ENCODE data around the gene ZNF687. TPM values are rescaled to one million over a fixed set of nuclear protein-coding genes. Genes with fewer than 3 reads are reported as not detected.

ZNF687 gene
- total RNA-seq, 1 donor from 2014 or later = 9.0 TPM

GRCh38 chr1:151286619-151287340 lies 4.7 kb downstream of the ZNF687 start:
- H3K36me3 ChIP-seq (ENCODE audit: control insufficient read depth, insufficient read depth, low read length) = peaks cover 40% of the 10 kb centered on the region
- TF ChIP-seq CTCF (IDR thresholded peaks at IDR 0.05; ENCODE audit: insufficient read depth, low read length, severe bottlenecking) = no peak
- DNase-seq (ENCODE audit: low read depth) = no peak
- no peak for FAIRE-seq
- no peaks in the 10 kb centered on the region for H3K27me3 ChIP-seq (ENCODE audit: control insufficient read depth, insufficient read depth, low read length)
- H3K4me3 ChIP-seq (ENCODE audit: low read depth, low read length) = no peak overlapping the region

GRCh38 chr1:151287341-151287699 lies 5.2 kb downstream of the ZNF687 start:
- H3K36me3 ChIP-seq (ENCODE audit: control insufficient read depth, insufficient read depth, low read length) = peaks cover 40% of the 10 kb centered on the region
- no peak for TF ChIP-seq CTCF (IDR thresholded peaks at IDR 0.05; ENCODE audit: insufficient read depth, low read length, severe bottlenecking)

GRCh38 chr1:151287767-151288500 lies 5.8 kb downstream of the ZNF687 start:
- no peak for FAIRE-seq
- TF ChIP-seq CTCF (IDR thresholded peaks at IDR 0.05; ENCODE audit: insufficient read depth, low read length, severe bottlenecking) = no peak
- Histone ChIP-seq H3K4me3 (ENCODE audit: low read depth, low read length) (no peak overlapping the region), H3K36me3 (ENCODE audit: control insufficient read depth, insufficient read depth, low read length) (peaks cover 46% of the 10 kb centered on the region), H3K27me3 (ENCODE audit: control insufficient read depth, insufficient read depth, low read length) (no peaks in the 10 kb centered on the region)
- no peak for DNase-seq (ENCODE audit: low read depth)

More at GRCh38 chr1:151287341-151287699, 5.2 kb downstream of the ZNF687 start:
- peak; percentile 28 for FAIRE-seq
- no peak overlapping the region for H3K4me3 ChIP-seq (ENCODE audit: low read depth, low read length)
- no peaks in the 10 kb centered on the region for H3K27me3 ChIP-seq (ENCODE audit: control insufficient read depth, insufficient read depth, low read length)
- no peak for DNase-seq (ENCODE audit: low read depth)

GRCh38 chr1:151288502-151288901 lies 6.4 kb downstream of the ZNF687 start:
- TF ChIP-seq CTCF (IDR thresholded peaks at IDR 0.05; ENCODE audit: insufficient read depth, low read length, severe bottlenecking) = no peak
- no peaks in the 10 kb centered on the region for H3K27me3 ChIP-seq (ENCODE audit: control insufficient read depth, insufficient read depth, low read length)
- peaks cover 46% of the 10 kb centered on the region for H3K36me3 ChIP-seq (ENCODE audit: control insufficient read depth, insufficient read depth, low read length)
- H3K4me3 ChIP-seq (ENCODE audit: low read depth, low read length) = no peak overlapping the region
- DNase-seq (ENCODE audit: low read depth) = no peak
- FAIRE-seq = peak; percentile 92

GRCh38 chr1:151289080-151289935 lies 7.2 kb downstream of the ZNF687 start:
- FAIRE-seq (no peak), DNase-seq (ENCODE audit: low read depth) (no peak)
- Histone ChIP-seq H3K4me3 (ENCODE audit: low read depth, low read length) (no peak overlapping the region), H3K27me3 (ENCODE audit: control insufficient read depth, insufficient read depth, low read length) (no peaks in the 10 kb centered on the region), H3K36me3 (ENCODE audit: control insufficient read depth, insufficient read depth, low read length) (peaks cover 51% of the 10 kb centered on the region)
- no peak for TF ChIP-seq CTCF (IDR thresholded peaks at IDR 0.05; ENCODE audit: insufficient read depth, low read length, severe bottlenecking)

All from bronchial epithelial cell (primary cell).